ENCODE results near the gene CTDSPL.

The CTDSPL gene

GRCh38 chr3:37871858-37872257 lies 10.2 kb downstream of the CTDSPL start:
- WGBS, 2 donors (ENCODE audit: extremely low coverage in 2 of 2, insufficient read length in 2 of 2, insufficient replicate concordance in 1 of 2), result no CpG with 5 or more reads among the region's 3 CpGs
- H4K91ac ChIP-seq (ENCODE audit: low read depth, low read length, poor library complexity), result no peak overlapping the region

GRCh38 chr3:37872413-37873160 lies 10.9 kb downstream of the CTDSPL start:
- Histone ChIP-seq H3K79me1 (ENCODE audit: low read depth, low read length) (peaks cover 5% of the 10 kb centered on the region), H3K4me1 (ENCODE audit: control insufficient read depth in 2 of 2, insufficient read depth in 1 of 2, low read depth in 1 of 2, low read length in 2 of 2) (no peaks in the 10 kb centered on the region), H2BK120ac (ENCODE audit: low read depth, low read length) (no peak overlapping the region), H3K9me3 (replicated peaks in 1 of 2; ENCODE audit: control insufficient read depth in 2 of 2, insufficient read depth in 1 of 2, low read depth in 1 of 2, low read length in 2 of 2) (peaks cover 6 to 44% of the 10 kb centered on the region in 2 donors), H3K27me3 (ENCODE audit: control insufficient read depth in 3 of 3, insufficient read depth in 3 of 3, low read depth in 1 of 3, low read length in 3 of 3) (no peaks in the 10 kb centered on the region), H3K9ac (ENCODE audit: low read depth, low read length, poor library complexity) (no peak overlapping the region), H2BK12ac (ENCODE audit: low read length) (no peak overlapping the region), H3K36me3 (replicated peaks in 1 of 2; ENCODE audit: control insufficient read depth in 2 of 2, insufficient read depth in 2 of 2, low read length in 2 of 2) (peaks cover 0 to 3% of the 10 kb centered on the region in 2 donors), H3K23ac (ENCODE audit: low read depth, low read length, poor library complexity) (no peak overlapping the region), H2AK5ac (ENCODE audit: low read depth, low read length) (no peak overlapping the region), H3K14ac (ENCODE audit: low read length) (no peak overlapping the region), H2BK15ac (ENCODE audit: low read length) (no peak overlapping the region), H2BK5ac (ENCODE audit: low read length) (no peak overlapping the region), H3K4ac (ENCODE audit: low read length) (no peak overlapping the region), H3K18ac (ENCODE audit: low read length) (no peak overlapping the region), H2AFZ (ENCODE audit: low read length) (no peak overlapping the region), H3K4me3 (ENCODE audit: low read length in 2 of 2) (no peak overlapping the region), H3K4me2 (ENCODE audit: insufficient read depth, low read length, poor library complexity, severe bottlenecking) (no peak overlapping the region), H4K91ac (ENCODE audit: low read depth, low read length, poor library complexity) (no peak overlapping the region), H4K8ac (ENCODE audit: low read depth, low read length) (peak overlapping the region; percentile 23), H3K27ac (replicated peaks; ENCODE audit: low read length) (no peak overlapping the region)
- WGBS, 2 donors (ENCODE audit: extremely low coverage in 2 of 2, insufficient read length in 2 of 2, insufficient replicate concordance in 1 of 2), result no CpG with 5 or more reads among the region's 5 CpGs
- no peak for DNase-seq (ENCODE audit: low spot score)

More at GRCh38 chr3:37871858-37872257, 10.2 kb downstream of the CTDSPL start:
- H3K4me1 ChIP-seq (ENCODE audit: control insufficient read depth in 2 of 2, insufficient read depth in 1 of 2, low read depth in 1 of 2, low read length in 2 of 2), result no peaks in the 10 kb centered on the region
- no peak overlapping the region for H2AFZ ChIP-seq (ENCODE audit: low read length)
- no peak overlapping the region for H3K23ac ChIP-seq (ENCODE audit: low read depth, low read length, poor library complexity)
- no peak overlapping the region for H3K27ac ChIP-seq (replicated peaks; ENCODE audit: low read length)
- no peak overlapping the region for H3K4me3 ChIP-seq (ENCODE audit: low read length in 2 of 2)
- H2BK120ac ChIP-seq (ENCODE audit: low read depth, low read length), result no peak overlapping the region
- H3K18ac ChIP-seq (ENCODE audit: low read length), result no peak overlapping the region
- no peak overlapping the region for H2BK12ac ChIP-seq (ENCODE audit: low read length)
- H2BK15ac ChIP-seq (ENCODE audit: low read length), result no peak overlapping the region
- H3K36me3 ChIP-seq (replicated peaks in 1 of 2; ENCODE audit: control insufficient read depth in 2 of 2, insufficient read depth in 2 of 2, low read length in 2 of 2), result peaks cover 0 to 3% of the 10 kb centered on the region in 2 donors
- H3K4me2 ChIP-seq (ENCODE audit: insufficient read depth, low read length, poor library complexity, severe bottlenecking), result no peak overlapping the region
- H2AK5ac ChIP-seq (ENCODE audit: low read depth, low read length), result no peak overlapping the region
- no peak overlapping the region for H3K9ac ChIP-seq (ENCODE audit: low read depth, low read length, poor library complexity)
- no peak for DNase-seq (ENCODE audit: low spot score)
- no peak overlapping the region for H3K4ac ChIP-seq (ENCODE audit: low read length)
- H2BK5ac ChIP-seq (ENCODE audit: low read length), result no peak overlapping the region
- no peak overlapping the region for H4K8ac ChIP-seq (ENCODE audit: low read depth, low read length)
- H3K9me3 ChIP-seq (replicated peaks in 1 of 2; ENCODE audit: control insufficient read depth in 2 of 2, insufficient read depth in 1 of 2, low read depth in 1 of 2, low read length in 2 of 2), result peaks cover 6 to 47% of the 10 kb centered on the region in 2 donors
- peaks cover 5% of the 10 kb centered on the region for H3K79me1 ChIP-seq (ENCODE audit: low read depth, low read length)
- no peaks in the 10 kb centered on the region for H3K27me3 ChIP-seq (ENCODE audit: control insufficient read depth in 3 of 3, insufficient read depth in 3 of 3, low read depth in 1 of 3, low read length in 3 of 3)
- no peak overlapping the region for H3K14ac ChIP-seq (ENCODE audit: low read length)

GRCh38 chr3:37876279-37876678 lies 14.6 kb downstream of the CTDSPL start:
- no peaks in the 10 kb centered on the region for H3K4me1 ChIP-seq (ENCODE audit: control insufficient read depth in 2 of 2, insufficient read depth in 1 of 2, low read depth in 1 of 2, low read length in 2 of 2)
- H2AK5ac ChIP-seq (ENCODE audit: low read depth, low read length), result no peak overlapping the region
- H3K4me2 ChIP-seq (ENCODE audit: insufficient read depth, low read length, poor library complexity, severe bottlenecking), result no peak overlapping the region
- H3K9ac ChIP-seq (ENCODE audit: low read depth, low read length, poor library complexity), result no peak overlapping the region
- no peak for DNase-seq (ENCODE audit: low spot score)
- H2BK120ac ChIP-seq (ENCODE audit: low read depth, low read length), result no peak overlapping the region
- H3K27ac ChIP-seq (replicated peaks; ENCODE audit: low read length), result no peak overlapping the region
- no peak overlapping the region for H3K23ac ChIP-seq (ENCODE audit: low read depth, low read length, poor library complexity)
- H3K36me3 ChIP-seq (replicated peaks in 1 of 2; ENCODE audit: control insufficient read depth in 2 of 2, insufficient read depth in 2 of 2, low read length in 2 of 2), result peaks cover 0 to 3% of the 10 kb centered on the region in 2 donors
- no peak overlapping the region for H4K91ac ChIP-seq (ENCODE audit: low read depth, low read length, poor library complexity)
- H3K18ac ChIP-seq (ENCODE audit: low read length), result no peak overlapping the region
- no peak overlapping the region for H4K8ac ChIP-seq (ENCODE audit: low read depth, low read length)
- peaks cover 5% of the 10 kb centered on the region for H3K79me1 ChIP-seq (ENCODE audit: low read depth, low read length)
- H3K14ac ChIP-seq (ENCODE audit: low read length), result no peak overlapping the region
- no peak overlapping the region for H3K4me3 ChIP-seq (ENCODE audit: low read length in 2 of 2)
- no peak overlapping the region for H2AFZ ChIP-seq (ENCODE audit: low read length)
- no peaks in the 10 kb centered on the region for H3K27me3 ChIP-seq (ENCODE audit: control insufficient read depth in 3 of 3, insufficient read depth in 3 of 3, low read depth in 1 of 3, low read length in 3 of 3)
- H2BK12ac ChIP-seq (ENCODE audit: low read length), result no peak overlapping the region
- H3K9me3 ChIP-seq (replicated peaks in 1 of 2; ENCODE audit: control insufficient read depth in 2 of 2, insufficient read depth in 1 of 2, low read depth in 1 of 2, low read length in 2 of 2), result peaks cover 6 to 27% of the 10 kb centered on the region in 2 donors
- H3K4ac ChIP-seq (ENCODE audit: low read length), result no peak overlapping the region
- H2BK15ac ChIP-seq (ENCODE audit: low read length), result no peak overlapping the region
- H2BK5ac ChIP-seq (ENCODE audit: low read length), result no peak overlapping the region

GRCh38 chr3:37882711-37883110 lies 21.0 kb downstream of the CTDSPL start:
- H3K27me3 ChIP-seq (ENCODE audit: control insufficient read depth in 3 of 3, insufficient read depth in 3 of 3, low read depth in 1 of 3, low read length in 3 of 3), result no peaks in the 10 kb centered on the region
- H3K4ac ChIP-seq (ENCODE audit: low read length), result no peak overlapping the region
- no CpG with 5 or more reads among the region's 3 CpGs for WGBS, 2 donors (ENCODE audit: extremely low coverage in 2 of 2, insufficient read length in 2 of 2, insufficient replicate concordance in 1 of 2)
- H2AK5ac ChIP-seq (ENCODE audit: low read depth, low read length), result no peak overlapping the region
- H2BK120ac ChIP-seq (ENCODE audit: low read depth, low read length), result no peak overlapping the region
- no peak overlapping the region for H4K91ac ChIP-seq (ENCODE audit: low read depth, low read length, poor library complexity)
- peaks cover under 1% of the 10 kb centered on the region for H3K79me1 ChIP-seq (ENCODE audit: low read depth, low read length)
- no peak overlapping the region for H3K4me2 ChIP-seq (ENCODE audit: insufficient read depth, low read length, poor library complexity, severe bottlenecking)
- H3K4me1 ChIP-seq (ENCODE audit: control insufficient read depth in 2 of 2, insufficient read depth in 1 of 2, low read depth in 1 of 2, low read length in 2 of 2), result no peaks in the 10 kb centered on the region
- no peak overlapping the region for H3K9ac ChIP-seq (ENCODE audit: low read depth, low read length, poor library complexity)
- H3K18ac ChIP-seq (ENCODE audit: low read length), result no peak overlapping the region
- no peaks in the 10 kb centered on the region for H3K9me3 ChIP-seq (replicated peaks in 1 of 2; ENCODE audit: control insufficient read depth in 2 of 2, insufficient read depth in 1 of 2, low read depth in 1 of 2, low read length in 2 of 2)
- no peak overlapping the region for H3K14ac ChIP-seq (ENCODE audit: low read length)
- no peaks in the 10 kb centered on the region for H3K36me3 ChIP-seq (replicated peaks in 1 of 2; ENCODE audit: control insufficient read depth in 2 of 2, insufficient read depth in 2 of 2, low read length in 2 of 2)
- no peak overlapping the region for H2BK5ac ChIP-seq (ENCODE audit: low read length)
- no peak overlapping the region for H3K23ac ChIP-seq (ENCODE audit: low read depth, low read length, poor library complexity)
- no peak for DNase-seq (ENCODE audit: low spot score)
- no peak overlapping the region for H2AFZ ChIP-seq (ENCODE audit: low read length)
- H2BK15ac ChIP-seq (ENCODE audit: low read length), result no peak overlapping the region
- no peak overlapping the region for H3K27ac ChIP-seq (replicated peaks; ENCODE audit: low read length)
- no peak overlapping the region for H2BK12ac ChIP-seq (ENCODE audit: low read length)
- no peak overlapping the region for H4K8ac ChIP-seq (ENCODE audit: low read depth, low read length)
- no peak overlapping the region for H3K4me3 ChIP-seq (ENCODE audit: low read length in 2 of 2)

Measured in neuronal stem cell (in vitro differentiated cells).